NB4 (cell line): ENCODE measurements around the gene ZNF678.

ENCODE experiments used
- MYC ChIP-seq: IDR thresholded peaks from 2 replicates; pipeline ENCODE4 v1.6.1; 2011; ENCODE audit warnings: low read depth, low read length
- POLR2A ChIP-seq: IDR thresholded peaks from 2 replicates; pipeline ENCODE4 v1.6.1; 2011; ENCODE audit warnings: mild to moderate bottlenecking; ENCODE audit not compliant: insufficient read length; ENCODE audit errors: extremely low read depth
- TF ChIP-seq, protein P1 (sequence below): IDR thresholded peaks from one replicate; pipeline ENCODE4 v1.5.1; 2012; ENCODE audit warnings: low read depth, low read length
- TF ChIP-seq, protein P2 (sequence below): IDR thresholded peaks from 2 replicates; pipeline ENCODE4 v1.6.1; 2011; ENCODE audit warnings: low read depth, low read length

DNA sequence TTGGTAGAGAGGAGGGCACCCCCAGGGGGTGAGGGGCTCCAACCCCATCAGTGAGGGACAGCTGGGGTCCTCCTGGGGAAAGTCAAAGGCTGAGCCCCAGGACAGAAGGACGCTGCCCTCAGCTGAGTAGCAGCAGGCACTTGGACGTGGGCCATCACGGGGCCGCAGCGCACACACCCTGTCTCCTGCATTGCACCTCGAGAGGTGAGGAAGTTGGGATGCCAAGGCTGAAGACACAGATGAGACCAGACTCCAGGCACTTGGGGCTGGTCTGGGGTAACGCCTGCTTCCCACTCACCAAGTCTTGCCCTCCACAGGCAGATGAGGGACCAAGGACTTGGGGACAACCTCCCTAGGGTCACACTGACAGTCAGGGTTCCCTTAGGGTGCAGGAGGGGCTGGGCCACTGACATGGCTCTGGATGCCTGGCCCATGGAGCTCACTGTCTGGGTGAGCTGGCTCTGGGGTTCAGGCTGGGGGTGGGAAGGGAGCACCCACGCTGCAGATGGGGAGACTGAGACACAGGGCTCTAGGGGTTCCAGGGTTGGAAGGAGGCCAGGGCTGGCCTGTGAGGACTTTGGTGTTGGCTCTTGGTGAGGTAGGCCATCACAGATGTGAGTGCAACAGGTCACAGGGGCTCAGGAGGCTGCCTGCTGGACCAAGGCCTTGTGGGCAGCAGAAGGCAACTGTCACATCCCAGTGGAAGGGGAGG lies 16.6 kb upstream of the ZNF678 start:
- TF ChIP-seq, protein P1, sequence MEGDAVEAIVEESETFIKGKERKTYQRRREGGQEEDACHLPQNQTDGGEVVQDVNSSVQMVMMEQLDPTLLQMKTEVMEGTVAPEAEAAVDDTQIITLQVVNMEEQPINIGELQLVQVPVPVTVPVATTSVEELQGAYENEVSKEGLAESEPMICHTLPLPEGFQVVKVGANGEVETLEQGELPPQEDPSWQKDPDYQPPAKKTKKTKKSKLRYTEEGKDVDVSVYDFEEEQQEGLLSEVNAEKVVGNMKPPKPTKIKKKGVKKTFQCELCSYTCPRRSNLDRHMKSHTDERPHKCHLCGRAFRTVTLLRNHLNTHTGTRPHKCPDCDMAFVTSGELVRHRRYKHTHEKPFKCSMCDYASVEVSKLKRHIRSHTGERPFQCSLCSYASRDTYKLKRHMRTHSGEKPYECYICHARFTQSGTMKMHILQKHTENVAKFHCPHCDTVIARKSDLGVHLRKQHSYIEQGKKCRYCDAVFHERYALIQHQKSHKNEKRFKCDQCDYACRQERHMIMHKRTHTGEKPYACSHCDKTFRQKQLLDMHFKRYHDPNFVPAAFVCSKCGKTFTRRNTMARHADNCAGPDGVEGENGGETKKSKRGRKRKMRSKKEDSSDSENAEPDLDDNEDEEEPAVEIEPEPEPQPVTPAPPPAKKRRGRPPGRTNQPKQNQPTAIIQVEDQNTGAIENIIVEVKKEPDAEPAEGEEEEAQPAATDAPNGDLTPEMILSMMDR: no peak
- TF ChIP-seq, protein P2, sequence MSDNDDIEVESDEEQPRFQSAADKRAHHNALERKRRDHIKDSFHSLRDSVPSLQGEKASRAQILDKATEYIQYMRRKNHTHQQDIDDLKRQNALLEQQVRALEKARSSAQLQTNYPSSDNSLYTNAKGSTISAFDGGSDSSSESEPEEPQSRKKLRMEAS: no peak
- TF ChIP-seq POLR2A: no peak
- TF ChIP-seq MYC: no peak
